Measurements from ENCODE around the gene PSTPIP2.

- TF ChIP-seq CTCF (IDR thresholded peaks at IDR 0.05; ENCODE audit: insufficient read depth, low read depth, low read length) = no peak
- TF ChIP-seq EZH2 (IDR thresholded peaks at IDR 0.05; ENCODE audit: insufficient read depth, low read length) = no peak
Observed at GRCh38 chr18:46046126-46046525, 25.9 kb downstream of the PSTPIP2 start.

All from astrocyte (in vitro differentiated cells and primary cell).